PC-3 (cell line): ENCODE results near the gene TAF12.

Experiments used
- EZH2 ChIP-seq: fragments of 300-600 bp; sonication (generic); IDR thresholded peaks from one replicate; pipeline ENCODE4 v1.6.1; 2017; ENCODE audit warnings: antibody characterized with exemption, mild to moderate bottlenecking, low read length; ENCODE audit not compliant: unreplicated experiment
- EZH2phosphoT487 ChIP-seq: fragments of 300-600 bp; sonication (generic); IDR thresholded peaks from 2 replicates; pipeline ENCODE4 v1.6.1; 2018; ENCODE audit warnings: mild to moderate bottlenecking, antibody characterized with exemption, low read length, borderline replicate concordance
- TF ChIP-seq, protein P1 (sequence below): fragments of 300-600 bp; sonication (generic); conservative IDR thresholded peaks from 2 replicates; pipeline ENCODE4 v1.5.1; 2017; ENCODE audit warnings: antibody characterized with exemption, low read depth, mild to moderate bottlenecking, low read length

DNA sequence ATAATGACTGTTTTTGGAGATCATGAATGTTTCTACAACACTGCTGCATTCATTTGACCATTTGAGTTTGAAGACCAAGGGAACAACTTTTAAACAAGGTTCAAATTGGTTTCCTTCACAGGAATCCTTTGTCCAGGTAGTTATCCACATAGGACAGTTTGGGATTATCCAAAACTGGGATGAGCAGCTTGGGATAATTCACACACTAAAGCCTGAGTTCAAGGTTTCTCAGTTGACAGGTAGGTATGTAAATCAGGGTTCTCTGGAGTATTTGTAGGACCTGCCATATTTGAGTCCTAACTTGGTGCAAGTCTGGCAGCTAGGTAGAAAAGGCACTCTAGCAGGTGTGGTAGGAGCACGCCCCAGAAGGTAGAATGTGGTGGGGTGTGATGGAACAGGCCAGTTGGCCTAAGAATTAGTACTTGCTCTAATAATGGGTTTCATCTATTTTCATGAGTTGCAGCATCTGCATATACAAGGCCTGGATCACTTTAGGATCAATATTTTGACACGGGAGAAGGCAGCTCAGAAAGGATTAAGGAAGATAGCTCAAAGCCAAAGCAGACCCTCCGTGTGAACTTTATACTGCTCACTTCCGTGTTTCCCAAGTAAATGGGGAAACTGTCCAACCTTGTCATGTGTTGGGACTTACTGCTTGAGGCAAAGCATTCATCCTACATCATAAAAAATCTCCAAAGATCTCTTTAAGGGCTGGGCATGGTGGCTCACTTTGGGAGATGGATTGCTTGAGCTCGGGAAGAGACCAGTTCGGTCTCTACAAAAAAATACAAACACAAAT, 64.9 kb downstream of the TAF12 start:
- no peak for TF ChIP-seq EZH2
- TF ChIP-seq, protein P1, sequence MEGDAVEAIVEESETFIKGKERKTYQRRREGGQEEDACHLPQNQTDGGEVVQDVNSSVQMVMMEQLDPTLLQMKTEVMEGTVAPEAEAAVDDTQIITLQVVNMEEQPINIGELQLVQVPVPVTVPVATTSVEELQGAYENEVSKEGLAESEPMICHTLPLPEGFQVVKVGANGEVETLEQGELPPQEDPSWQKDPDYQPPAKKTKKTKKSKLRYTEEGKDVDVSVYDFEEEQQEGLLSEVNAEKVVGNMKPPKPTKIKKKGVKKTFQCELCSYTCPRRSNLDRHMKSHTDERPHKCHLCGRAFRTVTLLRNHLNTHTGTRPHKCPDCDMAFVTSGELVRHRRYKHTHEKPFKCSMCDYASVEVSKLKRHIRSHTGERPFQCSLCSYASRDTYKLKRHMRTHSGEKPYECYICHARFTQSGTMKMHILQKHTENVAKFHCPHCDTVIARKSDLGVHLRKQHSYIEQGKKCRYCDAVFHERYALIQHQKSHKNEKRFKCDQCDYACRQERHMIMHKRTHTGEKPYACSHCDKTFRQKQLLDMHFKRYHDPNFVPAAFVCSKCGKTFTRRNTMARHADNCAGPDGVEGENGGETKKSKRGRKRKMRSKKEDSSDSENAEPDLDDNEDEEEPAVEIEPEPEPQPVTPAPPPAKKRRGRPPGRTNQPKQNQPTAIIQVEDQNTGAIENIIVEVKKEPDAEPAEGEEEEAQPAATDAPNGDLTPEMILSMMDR: no peak
- no peak for TF ChIP-seq EZH2phosphoT487
